Measurements from ENCODE around the gene MYH6. TPM values are rescaled to one million over a fixed set of nuclear protein-coding genes. Genes with fewer than 3 reads are reported as not detected.

MYH6 gene
- total RNA-seq, 2 donors from 2014 or later = 1.6 TPM; not detected in 1

DNA sequence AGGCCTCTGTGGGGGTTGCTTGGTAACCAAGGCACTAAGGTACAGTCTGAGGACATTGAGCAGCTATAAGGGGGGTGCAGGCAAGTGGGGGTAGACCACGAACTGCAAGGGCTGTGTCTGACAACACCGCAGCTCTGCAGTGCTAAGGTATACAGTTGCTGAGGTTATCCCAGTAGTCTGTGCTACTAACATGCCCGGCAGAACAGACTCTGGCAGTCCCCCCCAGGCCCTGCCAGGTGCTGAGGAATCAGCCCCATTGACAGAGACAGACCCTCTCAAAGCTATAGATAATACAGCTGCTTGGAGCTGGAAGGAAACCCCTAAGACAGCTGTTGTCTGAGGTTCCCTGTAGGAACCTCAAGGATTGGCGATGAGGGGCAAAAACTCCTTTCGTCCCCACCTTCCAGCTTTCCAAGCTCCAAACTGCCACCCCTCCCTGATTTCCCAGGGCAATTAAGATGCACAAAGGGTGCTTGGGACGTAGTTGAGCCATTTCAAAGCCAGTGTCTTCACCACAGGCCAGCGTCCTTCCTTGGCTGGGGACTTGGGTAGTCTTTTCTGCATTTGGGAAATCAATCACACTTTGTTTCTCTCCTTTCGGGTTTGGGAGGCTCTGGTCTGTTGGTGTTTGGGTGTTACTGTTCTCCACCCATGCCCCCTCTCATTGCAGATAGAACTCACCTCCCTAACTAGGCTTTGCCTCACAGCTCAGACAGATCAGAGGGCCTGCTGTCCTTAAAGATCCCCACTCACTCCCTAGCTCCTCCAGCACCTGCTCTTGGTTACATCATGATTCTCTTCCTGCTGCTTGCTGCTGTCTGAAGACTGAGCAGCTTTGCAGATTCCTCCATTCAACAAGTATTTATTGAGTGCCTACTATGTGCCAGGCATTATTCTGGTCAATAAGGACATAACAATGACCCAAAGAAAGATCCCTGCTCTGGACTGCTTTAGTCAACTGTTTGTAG is 29.3 kb upstream of the MYH6 start:
- Histone ChIP-seq H3K4me3 (no peak overlapping the region), H3K36me3 (no peaks in the 10 kb centered on the region), H3K4me1 (no peaks in the 10 kb centered on the region), H3K27me3 (no peaks in the 10 kb centered on the region), H3K27ac (no peak overlapping the region), H3K9me3 (no peaks in the 10 kb centered on the region), H3K9ac (ENCODE audit: low read depth in 2 of 2, low read length in 2 of 2) (no peak overlapping the region)
- no peak for TF ChIP-seq CTCF (IDR thresholded peaks at IDR 0.05)
- no peak for DNase-seq
- intact Hi-C loops (cut with DNase I) = no loop called here

DNA sequence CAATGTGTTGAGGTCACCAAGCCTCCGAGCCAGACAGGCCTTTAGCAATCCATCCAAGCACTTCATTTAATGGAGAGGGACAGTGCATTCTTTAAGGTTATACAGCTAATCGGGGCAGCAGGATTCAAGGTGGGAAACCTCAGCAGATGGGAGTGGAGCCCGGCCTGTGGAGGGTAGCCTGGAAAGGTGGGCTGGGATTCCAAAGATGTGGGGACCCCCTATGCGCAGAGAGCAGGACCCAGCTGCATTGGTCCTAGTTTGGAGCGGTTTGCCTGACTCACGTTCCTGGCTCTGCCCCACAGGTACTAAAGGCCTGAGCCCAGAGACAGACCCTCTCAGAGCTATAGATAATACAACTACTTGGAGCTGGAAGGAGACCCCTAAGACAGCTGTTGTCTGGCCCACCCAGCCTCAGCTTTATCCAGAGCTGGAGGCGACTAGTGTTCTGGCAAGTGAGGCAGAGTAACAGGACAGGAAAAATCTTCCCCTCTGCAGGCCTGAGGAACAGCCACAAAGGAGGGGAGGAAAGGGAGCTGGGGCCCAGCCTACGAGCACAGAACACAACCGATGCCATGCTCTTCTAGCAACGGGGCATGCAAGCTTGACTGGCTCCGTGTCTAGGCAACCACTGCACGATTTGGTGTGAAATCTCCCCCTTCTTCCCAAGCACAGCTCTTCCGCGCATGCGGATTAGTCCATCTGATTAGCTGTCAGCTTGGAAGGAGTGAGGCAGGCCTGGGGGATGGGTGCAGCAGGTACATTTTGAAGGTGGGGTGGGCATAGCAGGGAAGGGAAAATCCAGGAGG is 28.5 kb upstream of the MYH6 start:
- no peak overlapping the region for H3K9ac ChIP-seq (ENCODE audit: low read depth in 2 of 2, low read length in 2 of 2)
- intact Hi-C loops (cut with DNase I) = no loop called here
- no peak for TF ChIP-seq CTCF (IDR thresholded peaks at IDR 0.05)
- no peaks in the 10 kb centered on the region for H3K9me3 ChIP-seq
- H3K27ac ChIP-seq = no peak overlapping the region
- no peaks in the 10 kb centered on the region for H3K36me3 ChIP-seq
- no peak overlapping the region for H3K4me3 ChIP-seq
- H3K4me1 ChIP-seq = no peaks in the 10 kb centered on the region
- H3K27me3 ChIP-seq = no peaks in the 10 kb centered on the region
- DNase-seq = no peak

DNA sequence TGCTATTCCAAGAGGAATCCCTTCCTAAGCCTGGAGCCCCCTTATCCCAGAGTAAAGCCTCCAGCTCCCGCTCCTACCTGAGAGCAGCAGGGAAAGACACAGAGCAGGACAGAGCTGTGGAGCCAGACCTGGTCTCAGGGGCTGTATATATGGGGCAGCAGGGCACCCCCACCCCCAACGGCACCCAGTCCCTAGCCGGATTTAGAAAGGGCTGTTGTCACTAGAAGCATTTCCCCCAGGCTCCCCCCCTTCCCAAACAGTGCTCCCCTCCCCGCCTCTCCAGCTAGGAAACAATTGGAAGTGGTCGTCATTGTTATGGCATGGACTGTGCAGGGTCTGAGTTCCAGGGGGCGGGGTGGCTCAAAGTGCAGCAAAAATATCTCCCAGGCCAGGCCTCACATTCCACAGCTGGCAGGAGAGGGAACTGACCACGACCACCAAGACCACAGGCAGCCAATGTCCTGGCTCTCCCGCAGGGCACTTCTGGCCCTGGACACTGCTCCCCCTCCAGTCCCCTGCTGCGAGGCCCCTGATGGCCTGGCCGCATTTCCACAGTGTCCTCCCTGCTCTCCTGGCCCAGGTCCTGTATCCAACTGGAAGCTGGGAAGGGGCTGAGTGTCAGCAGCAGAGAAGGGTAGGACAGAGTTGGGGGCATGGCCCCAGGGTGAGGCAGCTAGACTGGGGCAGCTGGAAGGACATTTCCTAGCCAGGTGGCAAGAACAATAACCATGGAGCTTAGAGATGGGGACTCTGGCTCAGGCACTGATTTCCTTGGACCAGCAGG is 27.7 kb upstream of the MYH6 start, which contains the start of gene MYH7:
Gene MYH7, minus strand, starts transcription at position 118 of the 784 bp plus-strand sequence. CDS start 1,928 bp downstream, outside the sequence.
- Histone ChIP-seq H3K27me3 (no peaks in the 10 kb centered on the region), H3K27ac (no peak within 1 kb of the TSS), H3K9me3 (no peaks in the 10 kb centered on the region), H3K36me3 (no peaks in the 10 kb centered on the region), H3K4me1 (no peaks in the 10 kb centered on the region), H3K4me3 (no peak within 1 kb of the TSS), H3K9ac (ENCODE audit: low read depth in 2 of 2, low read length in 2 of 2) (no peak within 1 kb of the TSS)
- no peak for TF ChIP-seq CTCF (IDR thresholded peaks at IDR 0.05)
- intact Hi-C loops (cut with DNase I) = no loop called here
- DNase-seq = no peak

GRCh38 chr14:23434488-23435222 is 26.6 kb upstream of the MYH6 start:
- Histone ChIP-seq H3K9me3 (no peaks in the 10 kb centered on the region), H3K4me1 (no peaks in the 10 kb centered on the region), H3K9ac (ENCODE audit: low read depth in 2 of 2, low read length in 2 of 2) (no peak overlapping the region), H3K4me3 (no peak overlapping the region), H3K36me3 (no peaks in the 10 kb centered on the region), H3K27me3 (no peaks in the 10 kb centered on the region), H3K27ac (no peak overlapping the region)
- no peak for DNase-seq
- intact Hi-C loops (cut with DNase I) = no loop called here
- no peak for TF ChIP-seq CTCF (IDR thresholded peaks at IDR 0.05)
